Pons (tissue), 1 donor: ENCODE measurements around the gene EPHB1.

Source experiments
- DNase-seq: peaks from one replicate; pipeline ENCODE4 v3.0.0-alpha.2; 2016; ENCODE audit warnings: low spot score

Gene EPHB1

DNA sequence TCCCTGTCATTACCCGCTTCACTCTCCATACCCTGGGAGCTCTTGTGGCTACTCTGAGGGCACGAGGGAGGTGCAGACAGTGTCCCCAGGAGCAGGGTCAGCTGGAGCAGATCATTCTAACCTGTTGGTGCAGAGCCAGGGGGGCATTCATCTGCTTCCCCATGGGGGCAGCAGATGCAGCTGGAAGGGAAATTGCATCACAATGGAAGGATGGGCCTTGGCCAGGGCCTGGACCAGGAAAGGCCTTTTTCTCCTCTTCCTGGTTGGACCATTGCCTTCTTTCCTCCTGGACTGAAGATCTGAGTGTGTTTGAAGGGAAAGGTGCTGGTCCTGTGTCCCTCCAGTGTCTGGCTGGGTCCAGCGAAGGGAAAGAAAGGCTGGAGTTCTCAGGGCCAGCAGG is 55.7 kb downstream of the EPHB1 start:
- DNase-seq: no peak

DNA sequence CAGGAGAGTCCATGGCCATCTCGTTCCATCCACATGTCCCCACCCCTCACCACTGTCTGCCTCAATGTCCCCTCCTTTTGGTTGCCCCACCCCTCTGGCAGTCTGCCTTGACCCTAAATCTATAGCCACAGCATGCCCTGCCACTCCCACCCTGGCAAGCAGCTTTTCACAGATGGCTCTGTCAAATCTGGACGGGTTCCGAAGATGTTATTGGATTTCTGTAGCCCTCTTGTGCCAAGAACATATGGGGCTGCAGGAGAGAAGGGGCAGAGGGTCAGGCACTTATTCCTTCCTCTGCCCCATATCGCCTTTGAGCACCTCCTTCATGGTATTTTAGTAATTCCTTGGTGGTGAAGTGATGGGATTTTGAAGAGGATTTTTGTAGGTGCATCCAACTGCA is 57.1 kb downstream of the EPHB1 start:
- DNase-seq: no peak

DNA sequence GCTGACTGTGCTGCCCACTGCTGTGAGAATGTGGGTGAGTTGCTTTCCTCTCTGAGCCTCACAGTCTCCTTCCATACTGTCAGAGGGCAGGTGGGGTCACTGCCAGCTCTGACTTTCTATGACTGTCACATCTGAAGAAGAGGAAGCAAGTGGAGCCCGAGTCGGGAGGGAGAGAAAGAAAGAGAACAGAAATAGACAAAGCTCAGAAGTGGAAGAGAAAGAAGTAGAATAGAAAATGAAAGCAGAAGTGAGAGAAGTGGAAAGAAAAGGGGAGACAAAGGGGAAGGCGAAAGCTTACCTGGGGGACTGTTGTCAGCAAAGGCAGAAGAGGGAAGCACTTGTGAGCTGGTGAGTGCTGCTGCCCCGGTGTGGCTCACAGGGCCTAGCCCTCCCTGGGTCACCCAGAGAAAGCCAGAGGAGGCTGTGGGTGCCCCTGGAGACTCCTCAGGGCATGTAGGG is 57.9 kb downstream of the EPHB1 start:
- peak; percentile 79 for DNase-seq

DNA sequence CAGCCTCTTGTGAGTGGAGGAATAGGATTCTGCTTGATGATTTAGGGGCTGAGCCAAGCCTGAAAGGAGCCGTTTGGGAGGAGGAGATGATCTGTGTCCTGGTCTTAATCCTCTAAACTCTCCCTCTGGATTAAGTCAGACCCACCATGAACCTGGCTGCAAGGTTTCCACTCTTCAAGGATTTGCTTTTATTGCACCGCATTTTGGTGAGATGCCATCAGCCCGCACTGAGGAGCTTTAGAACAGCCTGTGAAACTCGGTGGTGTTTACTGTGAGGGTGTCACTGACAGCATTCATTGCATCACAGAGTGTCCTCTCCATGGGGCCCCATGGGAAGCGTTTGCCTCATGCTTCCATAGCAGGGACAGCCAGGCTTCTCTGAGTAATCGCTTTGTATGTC is 59.2 kb downstream of the EPHB1 start:
- DNase-seq: no peak

DNA sequence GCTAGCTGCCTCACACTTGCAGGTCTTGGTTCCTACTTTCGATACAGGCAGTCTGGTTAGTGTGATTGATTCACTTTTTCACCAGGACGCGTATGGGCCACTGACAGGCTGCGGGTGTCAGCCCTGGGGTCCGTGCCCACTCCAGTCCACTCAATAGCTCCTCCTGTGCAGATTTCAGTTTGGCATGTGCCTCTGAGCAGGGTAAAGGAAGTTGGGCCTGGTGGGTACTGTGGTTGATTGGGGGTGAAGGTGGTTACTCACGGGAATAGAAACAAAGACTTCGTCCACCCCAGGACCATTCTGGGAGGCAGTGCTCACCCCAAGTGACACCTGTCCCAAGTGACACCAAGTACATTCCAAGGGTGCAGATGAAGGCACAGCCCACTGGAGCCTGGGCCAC is 62.3 kb downstream of the EPHB1 start:
- no peak for DNase-seq

DNA sequence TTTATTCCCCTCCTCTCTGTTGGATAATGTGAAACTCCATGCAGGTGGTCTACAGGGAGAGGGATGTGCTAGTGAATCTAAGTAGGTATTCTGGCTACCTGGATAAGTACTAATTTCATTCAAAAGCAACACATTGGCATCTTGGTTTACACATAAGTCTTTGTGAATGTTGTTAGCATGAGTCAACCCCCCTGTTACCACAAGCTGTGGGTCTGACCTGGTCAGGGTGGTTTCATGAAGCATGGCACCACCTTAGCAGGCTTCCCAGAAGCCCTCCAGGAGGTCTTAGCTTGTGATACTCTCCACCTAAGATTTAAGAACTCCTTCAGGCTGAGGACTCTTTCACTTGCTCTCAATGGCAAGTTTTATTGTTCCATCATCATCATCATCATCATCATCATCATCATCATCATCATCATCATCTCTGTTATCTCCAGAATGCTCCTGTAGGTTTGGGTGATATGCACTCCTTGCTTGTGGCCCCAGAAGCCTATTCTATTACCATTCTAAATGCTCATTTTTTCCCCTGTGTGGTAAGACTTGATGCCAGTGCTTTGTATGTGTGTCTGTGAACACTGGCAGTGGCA is 62.8 kb downstream of the EPHB1 start:
- no peak for DNase-seq

DNA sequence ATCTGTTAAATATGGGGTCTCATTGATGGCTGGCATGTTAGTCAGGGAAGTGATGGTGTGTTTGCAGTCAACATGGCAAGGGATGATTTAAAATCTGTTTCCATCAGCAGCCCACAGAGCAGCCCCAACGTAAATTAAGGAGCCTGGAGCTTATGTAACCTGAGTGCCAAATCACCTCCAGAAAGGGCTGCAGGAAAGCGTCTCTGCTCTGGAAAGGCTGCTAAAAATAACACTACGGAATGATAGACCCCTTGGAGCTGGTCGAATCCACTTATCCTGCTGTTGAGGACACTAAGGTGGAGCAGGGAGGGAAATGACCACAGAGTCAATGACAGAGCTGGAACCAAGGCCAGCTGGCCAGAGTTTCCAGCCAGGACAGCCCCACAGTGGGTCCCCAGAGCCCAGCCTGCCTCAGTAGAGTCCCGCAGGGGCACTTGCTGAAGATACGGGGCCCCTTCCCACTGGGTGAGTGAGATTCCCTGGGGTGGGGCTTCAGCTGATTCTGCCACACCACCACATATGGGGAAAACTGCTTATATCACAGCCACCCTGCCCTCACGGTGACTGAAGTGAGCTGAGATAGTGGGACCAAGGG is 63.5 kb downstream of the EPHB1 start:
- DNase-seq: no peak

DNA sequence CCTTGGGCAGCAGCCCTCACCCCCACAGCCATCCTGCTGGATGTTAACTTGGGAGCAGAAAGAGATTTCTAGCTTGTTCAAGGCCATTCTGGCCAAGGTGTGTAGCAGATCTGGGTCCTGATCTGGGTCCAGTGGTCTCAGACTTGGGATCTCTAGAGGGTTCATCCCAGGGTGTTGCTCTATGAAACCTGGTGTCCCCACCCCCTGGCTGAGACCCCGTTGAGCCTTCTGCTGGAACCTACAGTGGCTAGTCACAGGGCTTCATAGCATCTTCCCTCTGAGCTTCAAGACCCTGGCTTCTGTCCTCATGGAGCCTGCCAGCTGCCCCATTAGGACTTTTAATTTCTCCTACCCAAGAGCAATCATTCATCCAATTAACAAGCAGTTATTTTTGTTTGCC is 64.3 kb downstream of the EPHB1 start:
- DNase-seq: no peak

DNA sequence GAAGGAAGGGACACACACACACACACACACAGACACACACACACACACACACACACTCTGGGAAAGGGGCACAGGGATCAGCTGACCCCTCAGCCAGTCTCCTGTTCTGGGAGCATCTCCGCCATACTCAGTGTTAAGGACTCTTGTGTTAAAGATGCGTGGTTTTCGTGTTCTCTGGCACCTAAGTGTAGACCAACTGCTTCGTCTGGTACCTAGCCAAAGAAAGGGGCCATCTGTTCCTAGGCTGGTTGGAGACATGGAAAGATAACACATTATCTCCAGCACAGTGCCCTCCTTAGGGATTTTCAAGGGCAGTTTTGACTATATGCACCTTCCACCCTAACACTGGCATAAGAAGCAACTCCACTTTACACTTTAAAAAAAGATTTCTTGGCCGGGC is 65.1 kb downstream of the EPHB1 start:
- no peak for DNase-seq

DNA sequence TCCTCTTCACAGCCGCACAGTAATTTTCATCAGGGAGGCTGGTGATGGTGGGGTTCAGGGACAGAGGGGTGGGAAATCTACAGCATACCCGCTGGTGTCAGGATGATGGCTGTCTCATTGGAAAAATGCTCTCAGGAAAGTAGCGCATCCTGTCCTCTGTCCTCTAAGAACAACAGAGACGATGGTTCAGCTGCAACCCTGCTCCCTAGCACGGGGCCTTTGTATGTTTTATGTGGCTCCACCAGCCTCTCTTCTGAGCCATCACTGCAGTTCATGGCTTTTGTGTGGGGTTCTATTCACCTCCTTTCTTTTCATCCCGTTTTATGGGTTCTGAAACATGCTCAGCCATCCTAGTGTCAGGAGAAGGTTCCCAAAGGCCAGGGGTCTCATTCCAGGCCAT is 68.9 kb downstream of the EPHB1 start:
- no peak for DNase-seq

DNA sequence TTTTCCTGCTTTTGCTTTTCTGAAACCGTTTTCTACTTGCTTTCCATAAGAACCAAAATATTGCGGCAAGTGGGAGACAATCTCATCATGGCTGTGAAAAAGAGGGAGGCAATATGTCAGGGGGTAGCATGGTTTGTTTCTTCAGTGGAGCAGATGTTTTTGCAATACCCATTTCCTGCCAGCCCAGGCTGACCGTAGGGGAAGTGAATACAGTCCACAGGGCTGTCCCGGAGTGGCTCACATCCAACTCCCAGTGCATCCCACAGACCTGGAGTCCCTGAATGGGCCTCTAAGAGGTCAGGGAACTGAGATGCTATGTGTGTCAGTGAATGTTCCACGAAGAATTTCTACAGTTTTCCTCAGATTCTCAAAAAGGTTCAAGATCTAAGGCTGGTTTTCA is 69.6 kb downstream of the EPHB1 start:
- DNase-seq: peak; percentile 15

DNA sequence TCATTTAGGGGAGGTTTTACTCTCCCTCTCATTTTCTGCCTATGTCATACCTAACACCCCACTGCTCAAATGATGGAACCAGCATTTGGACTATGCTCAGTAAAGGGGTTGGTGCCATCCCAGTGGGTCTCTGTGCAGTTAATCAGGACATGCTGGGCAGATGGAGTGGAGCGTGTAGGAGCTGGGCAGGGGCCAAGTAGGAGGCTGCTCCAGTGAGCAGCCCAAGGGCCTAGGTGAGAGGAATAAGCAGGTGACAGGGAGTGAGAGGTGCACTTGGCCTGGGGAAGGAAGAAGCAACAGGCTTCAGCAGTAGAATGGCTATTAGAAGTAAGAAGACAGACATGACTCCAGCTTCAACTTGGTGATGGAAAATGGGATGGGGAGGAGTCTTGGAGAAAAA is 72.2 kb downstream of the EPHB1 start:
- no peak for DNase-seq

DNA sequence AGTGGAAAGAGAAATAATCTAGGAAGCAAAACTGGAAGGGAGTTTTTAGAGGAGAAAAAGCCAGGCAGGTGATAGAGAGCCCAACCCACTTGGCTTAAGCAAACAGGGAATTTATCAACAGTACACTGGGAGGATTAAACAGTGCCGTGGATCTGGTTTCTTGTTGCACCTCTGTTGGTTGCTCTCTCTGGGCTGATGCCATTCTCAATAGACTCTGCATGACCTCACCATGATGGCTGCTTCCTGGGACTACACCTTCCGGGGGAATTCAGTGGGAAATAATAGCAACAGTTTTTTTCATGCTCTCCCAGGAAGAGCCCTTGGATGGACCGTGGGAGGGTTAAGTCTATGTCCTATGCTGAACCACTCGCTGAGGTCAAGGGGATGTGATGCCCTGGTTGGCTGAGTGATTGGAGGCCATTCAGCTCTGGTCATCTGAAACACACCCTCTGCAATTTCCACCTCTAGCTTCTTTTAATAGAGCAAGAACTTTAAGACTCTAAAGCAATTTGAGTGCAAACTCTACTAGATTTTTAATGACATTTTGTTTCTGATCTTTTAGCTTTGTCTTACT is 74.2 kb downstream of the EPHB1 start:
- no peak for DNase-seq

DNA sequence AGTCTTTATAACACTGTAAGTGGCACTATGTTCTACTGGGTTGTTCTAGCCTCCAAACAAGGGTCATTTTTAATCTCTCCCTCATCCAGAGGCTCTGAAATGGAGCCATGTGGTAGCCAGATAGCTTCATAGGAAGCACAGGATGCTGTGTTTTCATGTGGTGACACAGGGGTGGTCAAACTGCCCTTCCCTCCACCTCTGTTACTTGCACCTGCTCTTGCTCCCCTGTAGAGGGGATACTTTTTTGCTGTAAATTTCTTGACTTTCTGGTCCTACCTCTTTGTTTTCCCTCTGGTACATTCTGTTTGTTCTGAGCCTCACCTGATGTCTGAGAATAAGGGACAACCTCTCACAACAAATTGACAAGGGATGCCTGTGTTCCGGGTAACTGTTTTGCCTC is 76.8 kb downstream of the EPHB1 start:
- DNase-seq: no peak

DNA sequence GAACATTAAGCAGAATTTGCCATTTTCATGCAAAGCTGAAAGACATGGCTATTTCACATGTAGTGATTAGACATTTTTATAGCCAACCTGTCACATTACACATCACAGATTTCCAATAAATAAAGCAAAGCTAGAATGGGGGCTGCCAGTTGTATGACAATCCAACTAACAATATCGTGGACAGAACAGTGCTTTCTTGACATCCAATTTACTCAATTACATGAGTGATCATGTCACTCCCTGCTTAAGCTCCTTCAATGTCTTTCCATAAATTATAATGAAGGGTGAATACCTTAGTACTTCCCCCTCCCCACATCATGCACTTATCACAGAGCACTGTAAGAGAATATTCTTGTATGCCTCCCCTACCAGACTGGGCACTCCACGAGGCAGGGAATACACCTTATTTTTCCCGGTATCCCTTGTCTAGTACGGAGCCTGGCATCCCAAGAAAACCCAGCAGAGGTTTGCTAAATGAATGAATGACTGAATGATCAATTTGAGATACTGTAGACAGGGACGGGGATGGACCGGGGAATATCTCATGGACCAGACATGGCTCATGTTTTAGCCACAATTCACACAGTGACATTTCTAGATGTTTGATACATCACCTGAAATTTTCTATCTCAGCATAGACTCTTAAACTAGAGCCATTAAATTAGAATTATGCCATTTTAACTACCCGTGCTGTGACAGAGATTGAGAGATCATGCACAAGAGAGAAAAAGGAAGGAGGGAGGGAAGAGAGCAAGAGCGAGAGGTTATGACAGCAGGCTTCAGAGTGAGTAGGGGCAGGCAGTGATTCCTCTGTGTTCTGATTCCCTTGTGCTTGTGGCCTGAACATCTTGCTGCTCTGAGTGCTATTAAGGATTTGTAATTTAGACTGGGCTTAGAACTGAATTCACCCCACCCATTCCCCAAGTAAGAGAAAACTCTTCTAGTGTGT is 77.7 kb downstream of the EPHB1 start:
- DNase-seq: no peak

DNA sequence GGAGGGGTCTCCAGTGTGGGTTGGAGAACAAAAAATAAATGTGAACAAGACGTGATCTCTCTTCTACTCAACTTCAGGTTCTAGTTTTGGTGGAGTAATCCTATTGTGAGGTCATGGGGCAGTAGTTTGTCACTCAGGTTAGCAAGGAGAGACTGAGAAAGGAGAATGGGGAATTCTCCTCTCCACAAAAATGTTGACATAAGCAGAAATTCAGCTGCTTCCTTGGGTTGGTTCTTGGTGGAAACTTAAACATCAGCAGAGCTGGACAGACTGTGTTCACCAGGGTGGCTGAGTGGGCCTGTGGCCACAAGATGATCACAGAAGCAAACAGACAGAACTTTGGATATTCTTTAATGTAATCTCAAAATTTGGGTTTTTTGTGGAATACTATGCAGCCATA is 78.7 kb downstream of the EPHB1 start:
- no peak for DNase-seq

DNA sequence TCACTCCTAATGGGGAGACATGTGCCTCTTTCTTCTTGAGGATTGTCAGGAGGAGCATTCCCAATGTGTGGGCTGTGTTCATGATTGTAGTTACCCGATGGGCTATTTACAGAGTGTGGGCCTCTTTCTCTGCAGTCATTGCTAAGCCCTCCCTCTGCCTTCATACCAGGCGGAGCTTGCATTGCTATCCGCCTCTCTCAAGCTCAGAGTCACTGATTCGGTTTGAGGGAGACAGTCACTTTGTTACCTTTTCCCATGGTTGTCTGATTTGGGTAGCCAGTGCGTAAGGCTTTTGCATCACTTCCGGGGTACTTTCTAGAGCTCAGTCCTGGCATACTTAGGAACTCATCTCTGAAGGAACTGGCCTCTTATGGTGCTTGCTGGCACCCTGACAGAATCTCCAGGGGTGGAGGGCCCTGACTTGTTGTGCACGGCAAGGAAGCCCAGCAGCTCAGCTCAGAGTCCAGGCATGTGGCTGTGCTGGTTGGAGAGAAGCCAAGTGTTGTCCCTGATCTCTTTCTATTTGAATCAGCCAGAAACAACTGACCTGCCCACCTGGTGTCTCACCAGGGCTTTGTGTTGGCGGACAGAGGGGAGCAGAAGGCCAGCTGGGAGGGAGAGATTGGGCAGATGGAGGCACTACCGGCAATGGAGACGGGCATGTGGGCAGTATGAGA is 79.8 kb downstream of the EPHB1 start:
- no peak for DNase-seq

DNA sequence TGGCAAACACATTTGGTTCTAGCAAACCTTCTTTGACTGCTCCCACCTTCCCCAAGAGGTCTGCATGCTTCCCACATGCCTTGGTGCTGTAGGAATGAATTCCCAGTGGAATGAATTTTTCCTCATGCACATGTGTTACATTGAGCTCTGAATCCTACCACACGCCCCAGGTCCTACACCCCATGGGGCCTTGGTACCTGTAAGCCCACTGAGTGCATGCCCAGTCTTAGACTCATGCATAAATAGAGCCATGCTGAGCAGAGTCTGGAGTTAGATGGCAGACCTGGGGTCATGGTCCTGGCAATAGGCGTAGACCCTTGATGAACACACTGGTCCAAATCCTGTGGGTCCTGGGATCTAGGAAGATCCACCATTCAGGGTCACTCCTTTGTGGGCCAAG is 81.8 kb downstream of the EPHB1 start:
- DNase-seq: no peak

DNA sequence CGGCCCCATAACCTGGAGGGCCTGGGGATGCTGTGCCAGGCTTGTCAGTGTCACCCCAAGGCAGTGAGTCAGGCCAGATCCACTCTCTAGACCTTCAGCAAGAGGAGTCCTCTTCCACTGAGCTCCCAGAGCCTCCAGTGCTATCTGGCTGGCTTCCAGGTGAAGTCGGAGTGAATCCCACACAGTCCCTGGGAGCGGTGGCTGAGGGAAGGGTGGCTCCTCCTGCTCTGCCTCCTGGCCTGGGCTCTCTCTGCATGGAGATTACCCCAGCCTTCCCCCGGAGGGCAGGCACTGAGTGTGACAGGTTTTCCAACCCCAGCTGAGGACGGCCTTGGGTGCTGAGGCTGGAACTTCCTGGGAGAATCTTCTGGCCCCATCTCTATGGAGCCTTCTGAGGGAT is 82.7 kb downstream of the EPHB1 start:
- DNase-seq: no peak

DNA sequence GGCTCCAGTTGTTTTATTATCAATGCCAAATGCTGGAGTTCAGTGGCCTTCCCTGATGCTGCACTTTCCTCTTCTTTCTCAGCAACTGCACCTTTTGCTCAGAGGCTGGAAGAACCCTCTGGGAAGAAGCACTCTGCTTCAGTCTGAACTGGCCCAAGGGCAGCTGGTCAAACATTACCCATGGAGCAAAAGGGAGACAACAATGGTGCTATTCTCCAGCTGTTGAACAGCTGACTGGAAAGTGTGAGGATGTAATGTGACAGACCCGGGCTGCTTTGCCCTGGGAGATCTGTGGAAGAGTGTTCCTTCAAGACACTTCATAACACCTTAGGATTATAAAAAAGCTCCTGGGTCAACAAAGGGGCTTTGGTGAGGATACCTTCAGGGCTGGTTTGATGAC is 84.9 kb downstream of the EPHB1 start:
- DNase-seq: peak; percentile 88

DNA sequence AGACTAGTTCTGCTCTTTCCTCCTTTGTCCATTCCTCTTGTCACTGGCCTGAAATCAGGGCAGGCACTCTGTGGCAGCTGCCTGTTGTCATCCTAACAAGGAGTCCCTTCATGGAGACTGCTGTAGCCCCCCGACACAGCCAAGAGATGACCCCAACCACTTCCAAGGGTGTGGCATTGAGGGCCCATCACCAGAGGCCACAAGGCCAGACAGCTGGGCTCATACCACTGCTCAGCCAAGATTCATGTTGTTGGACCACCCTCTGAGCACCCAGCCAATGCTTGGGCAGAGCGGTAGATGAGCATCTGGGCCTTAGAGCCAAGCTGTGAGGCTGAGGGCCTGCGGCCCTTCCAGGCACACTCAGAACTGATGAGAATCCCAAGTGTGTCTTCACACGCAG is 85.4 kb downstream of the EPHB1 start:
- DNase-seq: no peak

DNA sequence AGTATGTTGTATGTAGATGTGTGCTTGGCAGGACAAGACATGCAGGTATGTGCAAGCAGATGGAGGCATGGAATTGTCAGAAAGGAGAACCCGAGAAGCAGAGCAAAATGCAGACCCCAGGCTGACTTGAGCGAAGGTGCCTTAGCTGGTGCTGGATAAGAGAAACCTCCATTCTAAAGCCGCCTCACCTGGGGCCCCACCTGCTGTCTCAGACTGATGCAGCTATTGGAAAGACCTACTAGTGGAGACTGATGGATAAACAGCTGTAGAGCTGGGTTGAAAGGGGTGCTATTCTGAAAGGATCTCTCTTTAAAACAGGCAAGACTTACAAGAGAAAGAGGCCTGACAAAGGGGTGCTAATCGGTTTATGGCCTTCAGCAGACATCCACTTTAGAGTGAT is 86.2 kb downstream of the EPHB1 start:
- no peak for DNase-seq
